Lower leg skin (tissue), 3 donors: ENCODE data around the gene PRSS38.

ENCODE experiments used
- POLR2A ChIP-seq, 2 donors: fragments of 450-650 bp; IDR thresholded peaks; one replicate each; pipeline ENCODE4 v1.6.1; 2016 to 2017; ENCODE audit warnings: antibody characterized with exemption in 2 of 2, mild to moderate bottlenecking in 1 of 2, moderate library complexity in 1 of 2
- TF ChIP-seq, protein P1 (sequence below), 3 donors: fragments of 450-650 bp; IDR thresholded peaks; one replicate each; pipeline ENCODE4 v1.5.1; 2016; ENCODE audit warnings: antibody characterized with exemption in 3 of 3, mild to moderate bottlenecking in 3 of 3, moderate library complexity in 2 of 3

DNA sequence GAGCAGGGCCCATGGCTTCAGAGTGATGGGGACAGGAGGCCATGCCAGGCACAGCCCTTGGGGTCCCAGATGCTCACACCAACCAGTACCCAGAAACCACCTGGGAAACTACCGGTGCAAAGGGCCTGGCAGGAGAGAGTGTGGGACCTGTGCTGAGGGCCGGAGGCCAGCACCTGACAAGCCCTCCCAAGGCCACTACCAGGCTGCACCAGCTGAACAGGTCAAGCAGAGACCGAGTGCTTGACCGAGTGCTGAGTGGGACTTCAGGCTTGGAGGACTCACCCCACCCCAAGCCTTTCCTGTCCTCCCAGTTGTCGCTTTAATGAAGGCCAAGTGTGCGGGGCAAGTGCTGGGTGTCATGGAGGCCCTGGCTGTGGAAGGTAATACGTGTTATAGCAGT is 43.7 kb upstream of the PRSS38 start:
- TF ChIP-seq, protein P1, sequence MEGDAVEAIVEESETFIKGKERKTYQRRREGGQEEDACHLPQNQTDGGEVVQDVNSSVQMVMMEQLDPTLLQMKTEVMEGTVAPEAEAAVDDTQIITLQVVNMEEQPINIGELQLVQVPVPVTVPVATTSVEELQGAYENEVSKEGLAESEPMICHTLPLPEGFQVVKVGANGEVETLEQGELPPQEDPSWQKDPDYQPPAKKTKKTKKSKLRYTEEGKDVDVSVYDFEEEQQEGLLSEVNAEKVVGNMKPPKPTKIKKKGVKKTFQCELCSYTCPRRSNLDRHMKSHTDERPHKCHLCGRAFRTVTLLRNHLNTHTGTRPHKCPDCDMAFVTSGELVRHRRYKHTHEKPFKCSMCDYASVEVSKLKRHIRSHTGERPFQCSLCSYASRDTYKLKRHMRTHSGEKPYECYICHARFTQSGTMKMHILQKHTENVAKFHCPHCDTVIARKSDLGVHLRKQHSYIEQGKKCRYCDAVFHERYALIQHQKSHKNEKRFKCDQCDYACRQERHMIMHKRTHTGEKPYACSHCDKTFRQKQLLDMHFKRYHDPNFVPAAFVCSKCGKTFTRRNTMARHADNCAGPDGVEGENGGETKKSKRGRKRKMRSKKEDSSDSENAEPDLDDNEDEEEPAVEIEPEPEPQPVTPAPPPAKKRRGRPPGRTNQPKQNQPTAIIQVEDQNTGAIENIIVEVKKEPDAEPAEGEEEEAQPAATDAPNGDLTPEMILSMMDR (IDR thresholded peaks at IDR 0.05), result no peak
- TF ChIP-seq POLR2A (IDR thresholded peaks at IDR 0.05), result no peak
